Activated CD4-positive, alpha-beta T cell treated with anti-CD3 and anti-CD28 coated beads for 36 hours (primary cell): ENCODE measurements around the gene LRBA. TPM values are rescaled to one million over a fixed set of nuclear protein-coding genes. Genes with fewer than 3 reads are reported as not detected.
A peak's percentile ranks its signal among the peaks of the same experiment; 100 is the strongest.

ENCODE experiments used
- ATAC-seq: fragments of 200-7000 bp; cut with Tn5 transposase; one replicate; pipeline ENCODE4 v1.10.0; 2021; ENCODE audit warnings: mild to moderate bottlenecking, moderate library complexity
- CTCF ChIA-PET: fragments of 350-600 bp; sonication (Branson Sonifier 250); formaldehyde crosslinking; loops from one replicate; lab custom pipeline; 2021; ENCODE audit warnings: antibody characterized with exemption; lab: Charles Lee
- POLR2A ChIA-PET: fragments of 350-600 bp; sonication (Branson Sonifier 250); formaldehyde crosslinking; loops from one replicate; lab custom pipeline; 2021; ENCODE audit warnings: antibody characterized with exemption, inconsistent platforms; lab: Charles Lee
- DNase-seq: peaks from one replicate; pipeline ENCODE4 v3.0.0-alpha.2; 2020
- H3K27ac Mint-ChIP-seq: one replicate; pipeline ENCODE4 v1.8.0; 2021; ENCODE audit warnings: mixed read lengths
- H3K27me3 Mint-ChIP-seq: one replicate; pipeline ENCODE4 v1.8.0; 2021; ENCODE audit warnings: mixed read lengths
- H3K36me3 Mint-ChIP-seq: one replicate; pipeline ENCODE4 v1.8.0; 2021; ENCODE audit warnings: low read depth, mixed read lengths
- H3K4me1 Mint-ChIP-seq: one replicate; pipeline ENCODE4 v1.8.0; 2021; ENCODE audit warnings: mixed read lengths
- H3K4me3 Mint-ChIP-seq: one replicate; pipeline ENCODE4 v1.8.0; 2021; ENCODE audit warnings: mild to moderate bottlenecking, moderate library complexity, mixed read lengths
- H3K9me3 Mint-ChIP-seq: one replicate; pipeline ENCODE4 v1.8.0; 2021; ENCODE audit warnings: low read depth, mixed read lengths
- intact Hi-C, 2 experiments: fragments of 100-400 bp; cut with DNase I in 1 of 2; cut with micrococcal nuclease in 1 of 2; formaldehyde crosslinking; loops; one replicate each; pipeline versions ENCODE4 v1.14.2 to v1.15.1; 2022 to 2024; cut with DNase I, micrococcal nuclease
- total RNA-seq, 2 experiments: library from RNA; stranded (reverse); gene quantifications; one replicate each; pipeline ENCODE4 v1.2.3, GENCODE V29; 2021

LRBA gene
- total RNA-seq, 2 experiments from 2014 or later = 56.6 to 59.2 TPM

DNA sequence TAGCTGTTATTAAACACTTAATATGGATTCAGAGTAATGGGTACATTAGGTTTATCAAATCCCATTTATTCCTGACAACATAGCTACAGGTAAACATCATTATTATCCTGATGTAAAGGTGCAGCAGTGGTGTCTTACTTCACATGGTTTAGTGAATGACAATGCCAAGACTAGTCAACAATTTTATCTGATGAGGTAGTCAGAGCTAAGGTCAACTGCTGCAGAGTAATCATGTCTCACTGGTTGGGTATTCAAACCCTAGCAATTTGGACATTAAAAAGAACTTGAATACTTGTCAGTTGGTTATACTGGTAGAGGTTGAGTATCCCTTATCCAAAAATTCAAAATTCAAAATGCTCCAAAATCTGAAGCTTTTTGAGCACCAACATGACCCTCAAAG is 315.5 kb downstream of the LRBA start:
- peaks cover 1% of the 10 kb centered on the region for H3K4me1 Mint-ChIP-seq
- H3K9me3 Mint-ChIP-seq = no peaks in the 10 kb centered on the region
- no peak overlapping the region for H3K4me3 Mint-ChIP-seq
- H3K36me3 Mint-ChIP-seq = no peaks in the 10 kb centered on the region
- intact Hi-C loops = no loop called here
- H3K27ac Mint-ChIP-seq = no peak overlapping the region
- CTCF ChIA-PET = no interaction called here
- no peak for DNase-seq
- ATAC-seq = no peak
- no peaks in the 10 kb centered on the region for H3K27me3 Mint-ChIP-seq
- POLR2A ChIA-PET = no interaction called here

GRCh38 chr4:150695162-150695561 is 319.9 kb downstream of the LRBA start:
- intact Hi-C loops = no loop called here
- Mint-ChIP-seq H3K9me3 (no peaks in the 10 kb centered on the region), H3K4me3 (no peak overlapping the region), H3K36me3 (peaks cover 5% of the 10 kb centered on the region), H3K4me1 (peaks cover 4% of the 10 kb centered on the region), H3K27me3 (no peaks in the 10 kb centered on the region), H3K27ac (no peak overlapping the region)
- CTCF ChIA-PET = interaction anchor here (0.9 kb wide), 1 partner anchor 19 kb away, joined by 3 read pairs; no protein-coding TSS in a partner anchor
- DNase-seq (peak; percentile 10), ATAC-seq (peak; percentile 53)
- POLR2A ChIA-PET = no interaction called here

DNA sequence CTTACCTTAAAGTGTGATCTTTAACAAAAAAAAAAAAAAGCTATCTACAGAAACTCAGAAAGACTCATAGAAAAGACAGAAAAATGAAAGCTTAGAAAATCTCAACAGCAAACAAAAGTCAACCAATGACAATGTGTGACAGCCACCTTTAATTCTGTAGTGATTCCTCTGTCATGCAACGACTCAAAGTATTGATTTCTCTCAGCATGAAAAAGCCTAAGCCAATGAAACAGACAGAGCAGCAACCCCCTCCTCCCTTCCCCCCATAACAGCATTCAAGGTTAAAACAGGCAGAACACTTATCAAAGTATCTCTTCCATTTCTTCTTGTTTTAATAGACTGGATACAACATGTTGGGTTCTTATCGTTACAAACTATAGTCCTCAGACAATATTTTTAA is 320.6 kb downstream of the LRBA start:
- H3K4me3 Mint-ChIP-seq = no peak overlapping the region
- H3K4me1 Mint-ChIP-seq = peaks cover 4% of the 10 kb centered on the region
- CTCF ChIA-PET = interaction anchor here (0.6 to 0.9 kb wide), 2 partner anchors 18 to 551 kb away, joined by 3 read pairs; no protein-coding TSS in a partner anchor
- H3K9me3 Mint-ChIP-seq = no peaks in the 10 kb centered on the region
- H3K27me3 Mint-ChIP-seq = no peaks in the 10 kb centered on the region
- no peak overlapping the region for H3K27ac Mint-ChIP-seq
- DNase-seq (no peak), ATAC-seq (peak; percentile 91)
- intact Hi-C loops = no loop called here
- POLR2A ChIA-PET = no interaction called here
- peaks cover 5% of the 10 kb centered on the region for H3K36me3 Mint-ChIP-seq

DNA sequence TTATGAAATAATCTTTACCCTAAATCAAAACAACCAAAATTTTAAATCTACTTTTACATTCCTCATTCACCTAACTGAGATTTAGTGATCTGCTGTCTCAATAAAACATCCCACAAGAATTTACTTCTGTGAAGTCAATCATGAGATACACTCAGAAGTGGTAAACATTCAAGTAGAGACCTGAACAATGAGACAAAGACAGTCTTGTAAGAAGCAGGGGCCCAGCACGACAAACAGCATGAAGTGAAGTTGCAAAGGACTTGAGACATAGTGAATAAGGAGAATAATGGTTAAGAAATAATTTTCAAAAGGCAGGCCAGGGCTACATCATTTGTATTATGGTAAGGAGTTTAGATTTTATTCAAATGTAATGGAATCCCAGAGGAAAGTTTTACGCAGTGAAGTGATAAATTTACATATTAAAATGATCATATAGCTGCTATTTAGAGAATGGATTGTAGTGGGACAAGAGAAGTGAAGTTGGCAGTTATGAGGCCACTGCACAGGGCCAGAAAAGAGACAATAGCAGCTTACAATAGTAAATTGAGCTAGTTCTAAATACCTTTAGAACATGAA is 331.2 kb downstream of the LRBA start:
- ATAC-seq (no peak), DNase-seq (no peak)
- H3K4me1 Mint-ChIP-seq = no peaks in the 10 kb centered on the region
- ChIA-PET POLR2A (no interaction called here), CTCF (no interaction called here)
- H3K36me3 Mint-ChIP-seq = peaks cover 13% of the 10 kb centered on the region
- H3K9me3 Mint-ChIP-seq = no peaks in the 10 kb centered on the region
- H3K27me3 Mint-ChIP-seq = no peaks in the 10 kb centered on the region
- no peak overlapping the region for H3K27ac Mint-ChIP-seq
- intact Hi-C loops = no loop called here
- H3K4me3 Mint-ChIP-seq = no peak overlapping the region

DNA sequence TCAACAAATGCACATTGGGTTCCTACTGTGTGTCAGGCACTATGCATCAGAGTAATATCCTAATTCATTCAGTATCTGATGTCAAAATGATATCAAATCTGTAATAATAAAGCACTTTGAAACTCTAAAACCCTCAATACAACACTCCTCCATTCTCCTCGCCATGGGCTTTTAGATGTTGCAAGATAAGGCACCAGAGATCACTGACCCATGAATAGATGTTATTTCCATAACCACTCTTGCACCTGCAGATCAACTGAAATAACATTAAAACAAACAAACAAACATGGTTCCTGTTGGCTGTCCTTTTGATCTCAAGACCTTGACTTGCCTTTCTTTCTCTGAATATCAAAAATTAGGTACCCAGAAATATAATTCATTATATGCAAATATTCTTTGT is 333.0 kb downstream of the LRBA start:
- POLR2A ChIA-PET = no interaction called here

DNA sequence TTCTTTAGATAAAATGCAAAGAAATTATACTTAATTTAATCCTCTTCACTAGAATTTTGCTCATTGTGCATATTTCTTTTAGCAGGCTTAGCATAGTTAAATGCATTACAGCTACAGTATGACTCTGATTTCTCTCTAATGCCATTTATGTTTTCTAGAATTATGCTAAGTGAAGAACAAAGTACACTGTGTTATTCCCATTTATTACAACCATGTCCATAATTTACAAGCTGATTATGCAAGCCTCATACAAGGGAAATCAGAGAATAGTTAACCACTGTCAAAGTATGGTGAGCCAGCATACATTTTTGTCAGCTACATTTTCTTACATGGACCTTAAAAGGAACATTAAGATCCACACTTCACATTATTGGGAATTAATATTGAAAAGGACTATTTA is 334.0 kb downstream of the LRBA start:
- intact Hi-C loops = no loop called here
- no peak for DNase-seq
- ChIA-PET POLR2A (no interaction called here), CTCF (no interaction called here)
- no peaks in the 10 kb centered on the region for H3K9me3 Mint-ChIP-seq
- no peak overlapping the region for H3K27ac Mint-ChIP-seq
- H3K4me1 Mint-ChIP-seq = no peaks in the 10 kb centered on the region
- no peak for ATAC-seq
- no peak overlapping the region for H3K4me3 Mint-ChIP-seq
- peaks cover 12% of the 10 kb centered on the region for H3K36me3 Mint-ChIP-seq
- H3K27me3 Mint-ChIP-seq = no peaks in the 10 kb centered on the region

More for the DNA sequence above, 333.0 kb downstream of the LRBA start:
- Mint-ChIP-seq H3K4me3 (no peak overlapping the region), H3K4me1 (no peaks in the 10 kb centered on the region), H3K36me3 (peaks cover 12% of the 10 kb centered on the region), H3K27ac (no peak overlapping the region), H3K9me3 (no peaks in the 10 kb centered on the region), H3K27me3 (no peaks in the 10 kb centered on the region)
- DNase-seq (no peak), ATAC-seq (no peak)
- CTCF ChIA-PET = no interaction called here
- intact Hi-C loops = no loop called here

DNA sequence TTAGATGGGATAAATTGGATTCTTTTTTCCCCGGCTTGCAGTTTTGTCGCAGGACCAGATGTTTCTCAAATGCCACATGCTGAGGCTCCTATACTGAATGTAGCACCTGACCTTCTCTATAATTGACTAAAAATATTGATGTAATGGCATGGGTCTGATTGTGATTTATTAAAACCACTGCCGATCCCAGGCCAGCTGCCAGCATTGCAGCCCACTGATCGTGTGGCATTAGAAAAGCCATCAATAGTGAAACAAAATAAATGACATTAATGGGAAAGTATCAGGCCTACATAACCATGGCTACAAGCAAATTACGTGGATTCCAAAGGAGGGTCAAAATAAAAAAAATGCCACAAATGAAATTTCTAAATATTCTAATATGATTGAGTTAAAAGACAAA is 334.4 kb downstream of the LRBA start:
- intact Hi-C loops = no loop called here
- H3K4me3 Mint-ChIP-seq = no peak overlapping the region
- ATAC-seq (no peak), DNase-seq (no peak)
- H3K36me3 Mint-ChIP-seq = peaks cover 12% of the 10 kb centered on the region
- no peaks in the 10 kb centered on the region for H3K4me1 Mint-ChIP-seq
- ChIA-PET POLR2A (no interaction called here), CTCF (no interaction called here)
- H3K9me3 Mint-ChIP-seq = no peaks in the 10 kb centered on the region
- H3K27me3 Mint-ChIP-seq = no peaks in the 10 kb centered on the region
- H3K27ac Mint-ChIP-seq = no peak overlapping the region

- no peak for DNase-seq
- Mint-ChIP-seq H3K4me1 (no peaks in the 10 kb centered on the region), H3K9me3 (no peaks in the 10 kb centered on the region), H3K4me3 (no peak overlapping the region), H3K27ac (no peak overlapping the region), H3K36me3 (peaks cover 12% of the 10 kb centered on the region), H3K27me3 (no peaks in the 10 kb centered on the region)
- ChIA-PET CTCF (no interaction called here), POLR2A (no interaction called here)
- ATAC-seq = no peak
- intact Hi-C loops = no loop called here
Observed at GRCh38 chr4:150679765-150680343, 335.2 kb downstream of the LRBA start.

- ChIA-PET CTCF (no interaction called here), POLR2A (no interaction called here)
Observed at GRCh38 chr4:150679018-150679764, 335.9 kb downstream of the LRBA start.

GRCh38 chr4:150673793-150674192 is 341.3 kb downstream of the LRBA start:
- H3K27me3 Mint-ChIP-seq = no peaks in the 10 kb centered on the region
- no peaks in the 10 kb centered on the region for H3K9me3 Mint-ChIP-seq
- ATAC-seq (no peak), DNase-seq (no peak)
- no peak overlapping the region for H3K27ac Mint-ChIP-seq
- POLR2A ChIA-PET = no interaction called here
- CTCF ChIA-PET = no interaction called here
- peaks cover 8% of the 10 kb centered on the region for H3K36me3 Mint-ChIP-seq
- intact Hi-C loops = no loop called here
- no peak overlapping the region for H3K4me3 Mint-ChIP-seq
- no peaks in the 10 kb centered on the region for H3K4me1 Mint-ChIP-seq

More at GRCh38 chr4:150679018-150679764, 335.9 kb downstream of the LRBA start:
- Mint-ChIP-seq H3K36me3 (peaks cover 12% of the 10 kb centered on the region), H3K27ac (no peak overlapping the region), H3K27me3 (no peaks in the 10 kb centered on the region), H3K4me3 (no peak overlapping the region), H3K4me1 (no peaks in the 10 kb centered on the region), H3K9me3 (no peaks in the 10 kb centered on the region)
- ATAC-seq (no peak), DNase-seq (no peak)
- intact Hi-C loops = no loop called here

DNA sequence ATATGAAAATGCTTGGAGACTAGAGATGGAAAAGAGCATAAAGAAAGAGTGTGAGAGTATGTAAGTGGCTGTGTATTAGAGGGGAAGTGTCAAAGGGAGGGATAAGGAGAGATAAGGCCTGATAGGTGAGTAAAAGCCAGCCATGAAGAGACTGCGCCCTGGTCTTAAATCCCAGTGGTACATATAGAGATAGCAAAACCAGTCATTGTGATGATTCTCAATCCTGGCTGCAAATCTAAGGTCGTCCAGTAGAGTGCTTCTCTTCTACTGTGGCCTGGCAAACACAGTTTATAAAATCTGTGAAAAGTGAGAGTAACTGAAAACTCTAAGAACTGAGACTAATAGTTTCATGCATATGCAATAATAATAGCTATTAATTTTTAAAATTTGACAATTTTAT is 346.3 kb downstream of the LRBA start:
- no peak for ATAC-seq
- CTCF ChIA-PET = no interaction called here
- DNase-seq = no peak
- POLR2A ChIA-PET = no interaction called here
- H3K4me1 Mint-ChIP-seq = no peaks in the 10 kb centered on the region
- no peak overlapping the region for H3K27ac Mint-ChIP-seq
- intact Hi-C loops = no loop called here
- no peak overlapping the region for H3K4me3 Mint-ChIP-seq
- no peaks in the 10 kb centered on the region for H3K9me3 Mint-ChIP-seq
- no peaks in the 10 kb centered on the region for H3K27me3 Mint-ChIP-seq
- peaks cover 16% of the 10 kb centered on the region for H3K36me3 Mint-ChIP-seq

DNA sequence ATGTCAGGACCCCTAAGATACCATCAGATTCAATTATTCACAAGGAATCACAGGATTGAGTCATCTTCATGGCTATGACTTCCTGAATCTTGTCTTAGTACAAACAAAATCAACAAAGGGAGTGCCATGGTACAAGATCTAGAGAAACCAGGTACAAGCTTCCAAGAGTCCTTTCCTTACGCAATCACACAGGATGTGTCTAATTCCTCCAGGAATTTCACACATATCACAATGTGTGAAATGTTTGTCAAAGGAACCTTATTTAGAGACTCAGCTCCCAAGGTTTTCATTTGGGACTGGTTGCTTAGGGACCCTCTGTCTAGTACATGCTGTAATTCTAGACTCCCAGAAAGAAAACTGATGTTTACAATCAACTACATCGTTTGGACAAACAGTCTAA is 350.1 kb downstream of the LRBA start:
- intact Hi-C loops = no loop called here
- H3K9me3 Mint-ChIP-seq = no peaks in the 10 kb centered on the region
- H3K27ac Mint-ChIP-seq = no peak overlapping the region
- H3K27me3 Mint-ChIP-seq = no peaks in the 10 kb centered on the region
- ChIA-PET CTCF (no interaction called here), POLR2A (no interaction called here)
- DNase-seq = no peak
- peaks cover 18% of the 10 kb centered on the region for H3K36me3 Mint-ChIP-seq
- H3K4me3 Mint-ChIP-seq = no peak overlapping the region
- no peak for ATAC-seq
- H3K4me1 Mint-ChIP-seq = no peaks in the 10 kb centered on the region
